HUES48 (cell line): ENCODE measurements around the gene DST.
"Not testable (repeated sequence)": the region's sequence is repeated elsewhere in the genome, so short reads cannot be mapped to it uniquely, and the experiment has no call there.

Experiments used
- H3K27ac ChIP-seq: one replicate; pipeline ENCODE4 v1.7.0; 2013; ENCODE audit warnings: low read depth, low read length, inconsistent platforms
- H3K27me3 ChIP-seq: 2 replicates; pipeline ENCODE4 v1.6.1; 2013; ENCODE audit warnings: mild to moderate bottlenecking, low read length; ENCODE audit not compliant: control insufficient read depth, insufficient read depth
- H3K36me3 ChIP-seq: 2 replicates; pipeline ENCODE4 v1.6.1; 2013; ENCODE audit warnings: low read length; ENCODE audit not compliant: control insufficient read depth, insufficient read depth
- H3K4me1 ChIP-seq: 2 replicates; pipeline ENCODE4 v1.6.1; 2013; ENCODE audit warnings: mild to moderate bottlenecking, low read length; ENCODE audit not compliant: control insufficient read depth, insufficient read depth
- H3K4me3 ChIP-seq: 2 replicates; pipeline ENCODE4 v1.5.1; 2013; ENCODE audit warnings: mild to moderate bottlenecking, low read depth, low read length
- H3K9ac ChIP-seq: 2 replicates; pipeline ENCODE4 v1.6.1; 2013; ENCODE audit warnings: mild to moderate bottlenecking, low read depth, low read length, moderate library complexity
- H3K9me3 ChIP-seq: 2 replicates; pipeline ENCODE4 v1.6.1; 2013; ENCODE audit warnings: low read length; ENCODE audit not compliant: control insufficient read depth, insufficient read depth

The DST gene

GRCh38 chr6:56511591-56511990, 131.1 kb downstream of the DST start:
- no peaks in the 10 kb centered on the region for H3K9me3 ChIP-seq
- H3K27me3 ChIP-seq = no peaks in the 10 kb centered on the region
- H3K27ac ChIP-seq = no peak overlapping the region
- no peak overlapping the region for H3K4me3 ChIP-seq
- peaks cover 85% of the 10 kb centered on the region for H3K36me3 ChIP-seq
- H3K4me1 ChIP-seq = no peaks in the 10 kb centered on the region
- H3K9ac ChIP-seq = no peak overlapping the region

- no peaks in the 10 kb centered on the region for H3K4me1 ChIP-seq
- no peak overlapping the region for H3K4me3 ChIP-seq
- peaks cover 86% of the 10 kb centered on the region for H3K36me3 ChIP-seq
- no peak overlapping the region for H3K27ac ChIP-seq
- H3K9ac ChIP-seq = no peak overlapping the region
- no peaks in the 10 kb centered on the region for H3K27me3 ChIP-seq
- H3K9me3 ChIP-seq = no peaks in the 10 kb centered on the region
Measured at GRCh38 chr6:56510984-56511531, 131.6 kb downstream of the DST start.

GRCh38 chr6:56509031-56509430, 133.7 kb downstream of the DST start:
- Histone ChIP-seq H3K4me1 (no peaks in the 10 kb centered on the region), H3K36me3 (peaks cover 80% of the 10 kb centered on the region), H3K27me3 (no peaks in the 10 kb centered on the region), H3K4me3 (no peak overlapping the region), H3K27ac (no peak overlapping the region), H3K9ac (no peak overlapping the region), H3K9me3 (no peaks in the 10 kb centered on the region)

DNA sequence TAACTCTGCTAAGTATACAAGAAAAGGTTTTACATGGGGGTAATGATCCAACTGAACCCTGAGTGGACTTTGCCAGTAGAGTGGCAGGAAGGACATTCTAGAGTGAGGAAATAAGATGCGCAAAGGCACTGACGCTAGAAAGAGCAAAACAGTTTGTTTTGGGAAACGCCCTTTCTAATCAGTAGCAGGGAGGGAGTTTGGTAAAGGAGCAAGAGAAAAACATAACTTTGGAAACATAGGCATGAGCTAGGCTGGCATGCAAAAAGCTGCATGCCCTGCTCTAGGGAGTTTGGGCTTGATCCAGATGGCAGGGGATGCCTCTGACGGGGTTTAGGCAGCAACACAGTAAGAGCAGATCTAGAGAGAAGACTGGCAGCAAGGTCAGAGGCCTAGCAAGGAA, 135.2 kb downstream of the DST start:
- Histone ChIP-seq H3K36me3 (peaks cover 82% of the 10 kb centered on the region), H3K4me1 (no peaks in the 10 kb centered on the region), H3K27ac (no peak overlapping the region), H3K9ac (no peak overlapping the region), H3K27me3 (no peaks in the 10 kb centered on the region), H3K4me3 (no peak overlapping the region), H3K9me3 (no peaks in the 10 kb centered on the region)

DNA sequence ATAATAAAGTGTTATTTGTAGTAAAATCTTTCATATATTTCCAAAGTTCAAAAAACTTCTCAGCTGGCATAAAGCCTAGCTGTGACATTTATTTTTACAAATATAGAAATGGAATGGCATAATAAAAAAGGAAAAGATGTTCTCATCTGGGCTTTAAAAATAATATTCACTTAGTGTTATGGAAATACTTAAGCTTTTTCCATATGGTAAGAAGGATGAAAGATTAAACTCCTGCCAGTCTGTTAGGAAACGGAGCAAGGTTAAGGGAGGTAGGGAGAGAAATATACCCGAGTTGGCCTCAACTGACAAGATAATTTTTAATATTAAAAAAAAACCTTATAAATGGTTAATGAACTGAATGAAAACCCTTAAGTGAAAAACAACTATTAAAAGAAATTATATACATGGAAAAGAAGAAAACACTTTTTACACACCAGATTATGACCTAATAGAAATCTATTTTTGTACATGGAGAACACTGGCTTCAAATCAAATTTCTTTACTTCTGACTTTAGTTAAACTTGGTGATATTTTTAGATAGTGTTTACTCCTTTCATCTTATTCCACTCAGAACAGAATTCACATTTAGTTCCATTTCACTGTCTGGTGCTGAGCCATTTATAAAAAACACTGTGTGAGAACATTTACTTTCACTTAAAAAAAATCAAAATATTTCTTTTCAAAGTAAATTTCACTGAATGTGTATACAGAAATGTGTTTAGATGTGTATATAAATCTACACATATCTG, 137.0 kb downstream of the DST start:
- Histone ChIP-seq H3K27ac (no peak overlapping the region), H3K9ac (no peak overlapping the region), H3K27me3 (no peaks in the 10 kb centered on the region), H3K9me3 (no peaks in the 10 kb centered on the region), H3K36me3 (peaks cover 76% of the 10 kb centered on the region), H3K4me3 (no peak overlapping the region), H3K4me1 (no peaks in the 10 kb centered on the region)

DNA sequence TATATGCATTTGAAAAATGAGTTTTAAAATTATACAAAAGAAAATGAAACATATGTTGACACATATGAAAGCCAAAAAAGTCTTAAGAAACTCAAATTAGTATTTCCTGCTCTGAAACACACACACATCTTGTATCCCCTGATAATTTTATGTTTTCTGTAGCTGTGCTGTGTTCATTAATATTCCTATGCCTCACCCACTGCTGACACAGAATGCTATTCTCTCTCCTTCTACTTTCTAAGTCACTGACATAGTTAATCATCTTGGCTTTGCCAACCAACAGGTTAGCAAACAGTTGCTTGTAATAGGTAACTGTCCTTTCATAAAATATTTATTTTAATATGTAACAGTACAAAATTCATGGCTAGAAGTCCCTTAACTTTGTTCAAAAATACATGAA, 140.7 kb downstream of the DST start:
- H3K9ac ChIP-seq = no peak overlapping the region

DNA sequence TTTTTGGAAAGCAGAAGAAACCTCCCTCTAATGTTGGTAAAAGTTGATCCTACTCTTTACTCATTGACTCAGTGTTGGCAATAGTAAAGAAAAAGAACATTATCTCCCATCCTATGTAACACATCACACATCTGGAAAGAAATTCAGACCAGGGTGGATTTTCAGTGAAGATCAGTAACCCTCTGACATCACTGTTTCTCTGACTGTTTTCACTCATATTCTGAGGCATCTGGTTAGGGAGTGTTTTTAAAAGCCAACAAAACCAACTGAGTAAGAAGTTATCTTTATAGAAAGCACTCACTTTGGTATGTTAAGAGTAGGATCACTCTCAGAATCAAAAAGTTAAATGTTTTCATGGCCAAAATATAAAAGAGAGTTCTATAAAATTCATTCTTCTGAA, 143.6 kb downstream of the DST start:
- Histone ChIP-seq H3K27ac (no peak overlapping the region), H3K9ac (no peak overlapping the region), H3K9me3 (no peaks in the 10 kb centered on the region), H3K4me3 (no peak overlapping the region), H3K27me3 (no peaks in the 10 kb centered on the region), H3K36me3 (peaks cover 76% of the 10 kb centered on the region), H3K4me1 (no peaks in the 10 kb centered on the region)

More for the DNA sequence above, 140.7 kb downstream of the DST start:
- H3K27me3 ChIP-seq = no peaks in the 10 kb centered on the region
- H3K4me3 ChIP-seq = no peak overlapping the region
- H3K4me1 ChIP-seq = no peaks in the 10 kb centered on the region
- H3K27ac ChIP-seq = no peak overlapping the region
- H3K36me3 ChIP-seq = peaks cover 80% of the 10 kb centered on the region
- no peaks in the 10 kb centered on the region for H3K9me3 ChIP-seq

GRCh38 chr6:56497691-56498090, 145.0 kb downstream of the DST start:
- H3K36me3 ChIP-seq = peaks cover 80% of the 10 kb centered on the region
- H3K9me3 ChIP-seq = no peaks in the 10 kb centered on the region

GRCh38 chr6:56497240-56497639, 145.4 kb downstream of the DST start:
- H3K27me3 ChIP-seq = no peaks in the 10 kb centered on the region
- no peaks in the 10 kb centered on the region for H3K9me3 ChIP-seq
- H3K4me1 ChIP-seq = no peaks in the 10 kb centered on the region
- H3K36me3 ChIP-seq = peaks cover 81% of the 10 kb centered on the region
- H3K4me3 ChIP-seq = no peak overlapping the region
- no peak overlapping the region for H3K27ac ChIP-seq
- no peak overlapping the region for H3K9ac ChIP-seq

More at GRCh38 chr6:56497691-56498090, 145.0 kb downstream of the DST start:
- Histone ChIP-seq H3K4me3 (no peak overlapping the region), H3K27ac (no peak overlapping the region), H3K27me3 (no peaks in the 10 kb centered on the region), H3K9ac (no peak overlapping the region), H3K4me1 (no peaks in the 10 kb centered on the region)

- not testable (repeated sequence) for H3K9me3 ChIP-seq, H3K27ac ChIP-seq, H3K4me3 ChIP-seq, H3K27me3 ChIP-seq, H3K9ac ChIP-seq, H3K4me1 ChIP-seq
- H3K36me3 ChIP-seq = peaks cover 86% of the 10 kb centered on the region
Measured at GRCh38 chr6:56496650-56497049, 146.0 kb downstream of the DST start.

DNA sequence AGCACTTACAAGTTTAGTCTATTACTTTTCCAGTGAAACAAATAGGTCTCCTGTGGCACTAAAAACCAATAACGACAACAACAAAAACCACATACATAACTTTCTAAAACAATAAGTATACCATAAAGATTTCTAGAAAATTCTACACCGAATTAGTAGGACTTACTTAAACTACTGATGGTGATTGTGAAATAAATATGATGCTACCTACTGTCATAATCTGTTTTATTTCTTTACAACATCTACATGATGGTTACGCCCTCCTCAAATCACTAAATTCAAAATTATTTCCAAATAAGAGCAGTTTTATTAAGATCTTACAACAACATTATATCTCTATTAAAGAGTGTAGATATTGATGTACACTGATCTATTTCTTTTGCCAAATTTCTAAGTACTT, 147.0 kb downstream of the DST start:
- Histone ChIP-seq H3K4me3 (no peak overlapping the region), H3K36me3 (peaks cover 85% of the 10 kb centered on the region), H3K27ac (no peak overlapping the region), H3K9ac (no peak overlapping the region), H3K4me1 (no peaks in the 10 kb centered on the region), H3K9me3 (no peaks in the 10 kb centered on the region), H3K27me3 (no peaks in the 10 kb centered on the region)
